Measurements from ENCODE around the gene PAK5.

The PAK5 gene

DNA sequence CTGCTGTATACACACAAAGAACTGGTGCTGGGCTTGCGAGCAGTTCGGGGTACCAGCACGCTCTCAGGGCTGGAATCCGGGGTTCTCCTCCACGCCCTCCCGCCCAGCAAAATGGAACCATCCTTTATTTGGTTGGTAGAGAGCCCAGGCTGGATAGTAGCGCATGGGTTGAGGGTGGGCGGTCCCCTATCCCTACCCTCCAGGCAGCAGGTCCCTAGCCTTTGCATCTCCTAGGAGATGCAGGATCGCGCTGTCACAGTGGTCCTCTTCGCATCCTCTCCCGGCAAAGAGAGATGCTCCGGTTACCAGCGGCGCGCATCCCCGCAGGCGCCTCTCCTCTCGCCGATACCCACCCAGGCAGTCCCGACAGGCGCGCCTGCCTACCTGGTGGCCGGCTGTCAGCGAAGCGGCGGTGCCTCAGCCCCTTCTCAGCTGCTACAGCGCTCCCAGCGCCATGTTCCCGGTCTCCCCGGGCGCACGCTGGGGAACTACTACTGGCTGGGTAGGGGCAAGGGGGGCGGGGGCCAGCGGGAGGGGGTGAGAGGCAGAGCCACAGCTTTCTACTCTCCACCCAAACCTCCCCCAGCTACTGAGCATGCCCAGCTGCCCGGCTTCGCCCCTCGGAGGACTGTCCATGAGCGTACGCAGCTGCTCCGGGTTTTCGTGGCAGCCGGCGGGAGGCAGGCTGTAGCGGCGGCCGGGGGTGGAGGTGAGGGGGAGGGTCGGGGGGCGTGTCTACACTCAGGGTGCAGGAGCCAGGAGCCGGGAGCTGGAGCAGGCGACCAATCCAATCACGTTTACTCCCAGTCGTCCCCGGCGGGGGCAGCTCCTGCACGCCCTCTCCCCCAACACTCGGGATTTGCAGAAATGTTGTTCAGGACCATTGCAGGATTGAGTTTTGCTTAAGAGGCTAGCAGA lies at the start of gene PAK5:
Gene PAK5, minus strand, starts transcription at position 699 of the 918 bp plus-strand sequence. CDS start 194,748 bp downstream, outside the sequence.
- intact Hi-C loops (cut with DNase I) = no loop called here
- peak; percentile 51 to 95 (median 86) for DNase-seq

DNA sequence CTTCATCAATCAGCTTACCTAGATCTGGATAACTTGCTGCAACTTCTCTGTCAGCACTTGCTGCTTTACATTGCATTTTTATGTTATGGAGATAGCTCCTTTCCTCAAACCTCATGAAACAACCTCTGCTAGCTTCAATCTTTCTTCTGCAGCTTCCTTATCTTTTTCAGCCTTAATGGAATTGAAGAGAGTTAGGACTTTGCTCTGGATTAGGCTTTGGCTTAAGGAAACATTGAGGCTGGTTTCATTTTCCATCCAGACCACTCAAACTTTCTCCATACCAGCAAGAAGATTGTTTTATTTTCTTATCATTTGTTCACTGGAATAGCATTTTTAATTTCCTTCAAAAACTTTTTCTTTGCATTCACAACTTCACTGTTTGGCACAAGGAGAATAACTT lies 48.8 kb upstream of the PAK5 start:
- intact Hi-C loops (cut with DNase I) = no loop called here
- DNase-seq = no peak

DNA sequence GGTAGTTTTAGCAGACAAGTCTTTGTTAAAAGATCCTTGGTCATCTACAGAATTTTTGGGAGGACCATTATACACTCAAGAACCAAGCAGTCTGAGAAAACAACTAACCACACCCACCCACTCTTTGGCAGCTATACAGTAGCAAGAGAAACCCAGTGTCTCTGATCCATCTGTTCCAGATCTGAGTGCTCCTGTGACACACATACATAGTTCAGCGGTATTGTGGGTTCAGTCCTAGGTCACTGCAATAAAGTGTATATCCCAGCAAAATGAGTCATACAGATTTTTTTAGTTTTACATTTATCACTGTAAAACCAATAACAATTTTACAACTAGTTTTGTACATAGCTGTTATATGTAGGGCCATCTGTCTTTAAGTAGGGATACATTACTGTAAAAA lies 47.4 kb upstream of the PAK5 start:
- intact Hi-C loops (cut with DNase I) = no loop called here
- DNase-seq = no peak

DNA sequence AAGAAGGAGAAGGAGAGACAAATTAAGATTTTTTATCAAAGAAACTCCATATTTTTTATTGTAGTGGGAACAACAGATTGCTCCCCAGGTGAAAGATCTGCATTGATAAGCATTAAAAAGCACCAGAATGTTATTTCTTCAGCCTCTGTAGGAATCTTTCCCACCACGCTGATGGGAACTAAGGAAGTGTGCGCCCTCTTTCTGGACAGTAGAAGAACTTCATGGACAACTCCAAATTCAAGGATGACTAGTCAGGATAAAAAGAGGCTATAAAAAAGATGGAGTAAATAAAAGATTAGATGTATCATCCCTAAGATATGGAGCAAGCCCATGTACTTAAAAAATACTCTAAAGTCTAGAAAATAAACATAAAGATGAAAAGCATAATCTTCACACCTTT lies 45.8 kb upstream of the PAK5 start:
- intact Hi-C loops (cut with DNase I) = no loop called here
- DNase-seq = no peak

DNA sequence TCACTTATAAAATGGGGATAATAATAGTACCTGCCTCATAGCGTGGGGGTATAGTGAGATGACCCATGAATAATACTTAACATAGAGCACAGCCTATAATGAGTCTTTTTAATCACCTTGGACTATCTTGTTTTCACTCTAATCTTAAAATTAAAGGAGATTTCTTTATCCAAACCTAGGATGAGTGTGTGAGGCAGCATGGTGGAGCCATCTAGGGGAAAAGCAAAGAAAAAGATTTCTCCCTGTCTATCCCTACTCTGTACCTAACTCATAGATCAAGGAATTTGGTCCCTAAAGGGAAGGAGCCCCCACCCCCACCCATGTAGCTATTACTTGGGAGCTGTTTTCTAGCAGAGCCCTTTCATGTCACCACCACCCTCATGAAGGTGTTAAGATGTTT lies 45.2 kb upstream of the PAK5 start:
- intact Hi-C loops (cut with DNase I) = no loop called here
- peak in 10 of 42 donors; percentile 3 to 42 (median 19) for DNase-seq

DNA sequence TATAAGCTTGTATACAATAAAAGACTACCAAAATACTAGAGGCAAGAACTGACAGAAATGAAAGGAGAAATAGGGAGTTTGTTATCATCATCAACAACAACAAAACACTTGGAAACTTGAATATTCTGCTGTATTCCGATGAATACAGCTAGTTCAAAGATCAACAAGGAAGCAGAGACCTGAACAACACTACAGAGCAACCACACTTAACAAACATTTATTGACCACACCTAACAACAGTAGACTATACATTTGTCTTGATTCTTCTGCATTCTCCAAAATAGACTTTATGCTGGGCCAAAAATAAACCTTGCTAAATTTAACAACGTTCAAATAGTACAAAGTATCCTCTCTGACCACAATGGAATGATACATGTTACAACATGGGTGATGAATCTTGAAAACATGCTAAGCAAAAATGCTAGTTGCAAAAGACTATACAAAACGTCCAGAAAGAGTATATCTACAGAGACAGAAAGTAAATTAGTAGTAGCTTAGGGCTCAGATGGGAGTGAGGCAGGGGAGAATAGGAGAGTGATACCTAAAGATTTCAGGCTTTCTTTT lies 39.1 kb upstream of the PAK5 start:
- no peak for DNase-seq
- intact Hi-C loops (cut with DNase I) = no loop called here

DNA sequence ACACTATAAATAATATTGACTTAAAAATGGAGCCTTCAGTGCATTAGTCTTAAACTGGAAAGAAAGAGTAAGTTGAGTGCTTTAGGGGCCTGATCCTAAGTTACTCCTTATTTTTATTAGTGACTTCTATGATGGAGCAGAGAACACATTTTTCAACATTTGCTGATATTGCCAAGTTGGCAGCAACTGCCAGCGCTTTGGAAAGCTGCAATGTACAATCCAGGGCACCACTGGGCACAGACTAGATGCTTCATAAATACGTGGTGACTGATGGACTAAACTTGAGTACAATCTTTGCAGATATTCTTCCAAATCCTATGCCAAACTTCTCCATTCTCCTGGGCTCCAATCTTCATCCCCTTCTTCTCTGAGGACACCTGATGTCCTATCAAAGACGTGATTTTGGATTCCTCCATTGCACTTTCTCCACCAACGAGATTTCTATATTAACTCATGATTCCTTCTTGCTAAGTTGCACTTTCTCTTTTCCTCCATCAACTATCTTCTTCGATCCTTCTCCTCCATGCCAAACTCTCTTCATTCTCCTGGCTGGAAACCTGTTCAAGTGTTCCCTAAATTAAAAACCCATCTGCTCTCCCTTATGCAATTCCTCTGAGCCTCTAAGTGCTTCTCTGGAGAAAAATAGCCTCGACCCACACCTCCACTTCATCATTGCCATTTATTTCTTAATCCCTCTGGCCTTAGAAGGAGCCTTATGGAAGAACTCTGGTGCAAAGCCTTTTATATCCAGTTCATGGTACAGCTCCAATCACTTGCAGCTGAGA lies 28.5 kb upstream of the PAK5 start:
- DNase-seq = no peak
- intact Hi-C loops (cut with DNase I) = no loop called here

DNA sequence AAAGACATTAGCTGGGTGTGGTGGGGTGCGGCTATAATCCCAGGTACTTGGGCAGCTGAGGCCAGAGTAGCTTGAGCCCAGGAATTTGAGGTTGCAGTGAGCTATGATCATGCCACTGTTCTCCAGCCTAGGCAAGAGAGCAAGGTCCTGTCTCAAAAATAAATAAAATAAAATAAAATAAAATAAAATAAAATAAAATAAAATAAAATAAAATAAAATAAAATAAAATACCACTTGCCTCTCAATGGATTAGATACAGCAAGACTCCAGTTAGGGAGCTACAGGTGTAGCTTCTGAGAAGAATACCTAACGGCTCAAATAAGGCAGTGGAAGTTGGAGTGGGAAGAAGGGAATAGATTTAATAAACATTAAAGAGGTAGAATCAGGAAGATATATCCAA lies 13.7 kb upstream of the PAK5 start:
- intact Hi-C loops (cut with DNase I) = no loop called here
- no peak for DNase-seq

DNA sequence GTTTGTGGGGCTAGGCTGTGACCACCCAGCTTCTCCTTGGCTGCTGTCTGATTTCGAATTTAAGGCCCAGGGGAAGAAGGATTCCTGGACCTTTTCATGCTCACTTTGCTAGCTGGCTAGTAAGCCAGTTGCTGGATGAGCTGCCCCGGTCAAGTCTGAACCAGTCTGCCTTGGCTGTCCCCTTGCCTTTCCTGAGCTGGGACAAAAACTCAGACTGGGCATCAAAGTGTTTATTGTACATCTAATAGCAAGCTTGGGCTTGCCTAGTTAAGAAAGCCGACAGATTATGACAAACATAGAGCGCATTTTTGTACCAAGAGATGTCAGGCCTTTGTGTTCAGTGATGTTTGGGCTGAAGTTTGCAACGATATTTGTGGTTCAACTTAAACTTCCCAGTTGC lies 750 bp upstream of the PAK5 start:
- intact Hi-C loops (cut with DNase I) = no loop called here
- DNase-seq = no peak

DNA sequence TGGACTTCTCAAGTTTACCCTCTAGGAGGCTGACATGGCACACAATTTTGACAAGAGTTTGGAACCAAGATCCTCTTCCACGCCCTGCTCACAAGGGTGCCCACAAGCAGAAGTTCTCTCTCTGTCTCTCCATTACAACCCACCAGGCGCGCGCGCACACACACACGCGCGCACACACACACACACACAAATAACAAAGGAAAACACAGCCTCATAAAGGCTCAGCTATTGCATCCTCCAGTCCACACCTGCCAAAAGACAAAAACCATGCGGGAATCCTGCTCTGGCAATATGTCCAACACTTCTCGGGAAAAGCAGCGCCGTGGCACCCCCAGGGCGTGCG lies 870 bp downstream of the PAK5 start:
- peak in 12 of 42 donors; percentile 1 to 50 (median 13) for DNase-seq
- intact Hi-C loops (cut with DNase I) = no loop called here

DNA sequence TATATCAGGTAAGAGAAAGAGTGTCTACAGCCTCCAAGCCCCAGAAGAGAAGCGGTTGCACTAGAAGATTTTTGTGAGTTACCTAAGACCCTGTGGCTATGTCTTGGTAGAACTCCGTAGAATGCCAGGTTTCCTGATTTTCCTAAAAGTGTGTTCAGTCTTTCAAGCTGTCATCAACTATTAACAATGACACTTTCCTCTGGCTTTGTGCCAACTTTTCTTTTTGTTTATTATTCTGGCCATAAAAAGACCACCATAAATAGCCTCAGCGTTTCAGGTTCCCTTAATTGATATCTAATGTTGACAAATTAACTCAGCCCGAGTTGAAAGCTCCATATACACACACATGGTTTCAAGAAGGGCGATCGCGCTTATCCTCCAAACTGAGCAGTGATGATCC lies 1.2 kb downstream of the PAK5 start:
- no peak for DNase-seq
- intact Hi-C loops (cut with DNase I) = no loop called here

DNA sequence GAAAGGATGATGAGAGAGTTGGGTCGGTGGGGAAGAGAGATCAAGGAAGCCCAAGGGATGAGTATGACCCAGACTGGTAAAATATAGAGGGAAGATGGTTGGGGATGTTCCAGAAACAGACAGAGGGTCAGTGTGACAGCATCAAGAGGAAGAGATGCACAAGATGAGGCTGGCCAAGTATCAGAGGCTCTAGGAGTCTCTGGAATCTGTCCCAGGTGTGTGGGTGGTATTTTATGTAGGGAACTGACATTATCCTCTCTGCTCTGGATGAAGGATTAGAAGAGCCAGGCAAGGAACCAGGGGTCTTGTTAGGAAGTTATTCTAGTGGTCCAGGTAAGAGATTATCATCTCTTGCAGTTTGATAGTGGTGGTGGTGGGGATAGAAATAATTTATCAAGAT lies 3.6 kb downstream of the PAK5 start:
- intact Hi-C loops (cut with DNase I) = no loop called here
- no peak for DNase-seq

DNA sequence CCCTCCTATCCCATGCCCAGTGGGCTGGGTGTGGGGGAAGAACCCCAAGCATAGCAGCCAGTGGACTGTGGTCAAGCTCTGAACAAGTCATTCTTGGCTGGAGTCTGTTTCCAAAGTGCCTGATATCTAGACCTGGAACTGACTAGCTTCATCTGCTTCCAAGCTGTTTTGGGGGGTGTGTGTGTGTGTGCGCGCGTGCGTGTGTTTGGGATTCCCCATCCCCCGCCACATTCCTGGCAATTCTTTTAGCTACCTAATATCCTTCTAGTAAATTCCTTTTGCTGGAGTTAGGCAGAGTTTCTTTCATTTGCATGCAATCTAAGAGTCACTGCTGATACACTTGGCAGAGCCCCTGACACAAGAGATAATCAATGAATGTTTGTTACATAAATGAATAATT lies 7.8 kb downstream of the PAK5 start:
- intact Hi-C loops (cut with DNase I) = no loop called here
- no peak for DNase-seq

DNA sequence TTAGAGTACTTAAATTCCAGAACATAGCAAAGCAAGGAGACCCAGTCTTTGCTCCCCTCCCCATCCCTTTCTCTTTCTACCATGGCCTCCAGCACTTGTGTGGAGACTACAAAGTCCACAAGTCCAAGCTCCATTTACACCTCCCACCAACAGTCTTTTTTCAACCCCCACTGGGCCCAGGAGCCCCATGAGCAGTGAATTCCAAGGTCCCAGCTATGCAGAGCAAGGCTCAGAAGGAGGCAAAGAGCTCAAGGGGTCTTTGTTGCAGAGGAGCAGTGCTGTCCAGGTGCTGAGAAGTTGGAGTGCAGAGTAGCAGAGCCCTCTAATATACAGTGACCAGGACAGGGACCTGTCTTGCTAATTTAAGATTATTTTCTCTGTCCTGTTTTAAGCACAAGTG lies 9.0 kb downstream of the PAK5 start:
- intact Hi-C loops (cut with DNase I) = no loop called here
- DNase-seq = no peak

DNA sequence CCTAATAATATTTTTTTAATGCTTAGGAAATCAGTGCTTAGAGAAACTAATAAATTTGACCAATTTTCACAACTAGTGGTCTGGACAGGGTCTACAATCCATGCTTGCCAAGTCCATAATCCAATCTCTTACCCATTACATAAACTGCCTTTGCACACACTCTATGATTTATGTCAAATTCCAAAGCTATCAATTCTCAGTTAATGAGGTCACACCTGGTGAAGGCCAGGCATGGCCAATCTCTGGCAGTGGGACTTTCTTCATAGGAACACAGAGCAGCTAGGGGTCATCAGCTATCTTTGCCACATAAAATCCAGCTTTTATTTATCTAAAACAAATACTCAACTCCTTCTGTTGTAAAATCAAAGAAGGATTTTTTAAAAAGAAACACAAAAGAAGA lies 21.2 kb downstream of the PAK5 start:
- DNase-seq = no peak
- intact Hi-C loops (cut with DNase I) = no loop called here

DNA sequence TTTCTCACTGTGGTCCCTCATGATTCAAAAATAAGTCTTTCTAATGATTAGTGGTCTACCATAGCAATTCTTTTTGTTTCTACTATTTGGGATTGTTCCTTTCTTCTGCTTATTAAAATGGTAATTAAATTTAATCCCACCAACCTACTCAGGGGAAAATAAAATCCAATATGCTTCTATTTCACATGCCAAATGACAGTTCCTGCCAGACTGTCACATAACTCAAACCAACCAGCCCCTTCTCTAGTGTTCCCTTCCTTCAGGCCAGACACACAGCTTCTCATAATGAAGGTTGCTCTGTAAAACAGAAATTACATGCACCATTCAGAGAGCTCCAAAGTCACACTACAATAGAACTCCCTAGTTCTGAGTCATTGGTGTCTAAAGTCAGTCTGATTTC lies 23.2 kb downstream of the PAK5 start:
- intact Hi-C loops (cut with DNase I) = no loop called here
- DNase-seq = no peak

DNA sequence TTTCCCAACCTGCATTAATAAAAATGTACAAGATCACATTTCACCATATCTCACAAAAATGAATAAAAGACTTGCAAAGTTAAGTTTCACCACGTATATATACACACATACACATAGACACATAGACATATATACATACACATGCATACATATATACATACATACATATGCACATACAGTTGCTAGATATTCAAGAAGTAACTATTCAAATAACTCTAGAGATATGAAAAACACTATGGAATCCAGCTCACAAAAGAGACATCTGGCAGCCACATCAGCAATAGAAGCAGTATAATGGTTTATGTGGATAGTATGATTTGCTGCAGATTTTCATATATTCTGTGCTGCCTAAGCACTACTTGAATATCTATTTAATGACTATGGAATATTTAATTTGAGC lies 28.1 kb downstream of the PAK5 start:
- no peak for DNase-seq
- intact Hi-C loops (cut with DNase I) = no loop called here

DNA sequence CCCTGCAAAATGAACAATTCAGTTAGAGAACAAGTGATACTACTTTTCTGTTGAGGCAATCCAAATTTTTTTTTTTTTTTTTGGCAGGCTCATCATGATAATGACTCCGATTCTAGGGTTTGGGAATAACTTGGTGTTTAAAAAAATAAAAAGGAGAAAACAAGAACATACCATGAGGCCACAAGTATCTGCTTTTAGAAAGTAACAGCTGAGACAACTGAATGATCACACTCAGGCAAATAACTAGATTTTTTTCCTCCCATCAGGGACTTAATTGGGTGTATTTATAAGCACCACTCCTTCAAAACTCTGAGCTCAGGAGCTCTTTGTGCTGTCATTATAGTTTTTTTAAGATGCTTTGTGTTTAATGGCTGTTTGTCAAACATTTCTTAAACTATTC lies 29.6 kb downstream of the PAK5 start:
- intact Hi-C loops (cut with DNase I) = no loop called here
- DNase-seq = no peak

DNA sequence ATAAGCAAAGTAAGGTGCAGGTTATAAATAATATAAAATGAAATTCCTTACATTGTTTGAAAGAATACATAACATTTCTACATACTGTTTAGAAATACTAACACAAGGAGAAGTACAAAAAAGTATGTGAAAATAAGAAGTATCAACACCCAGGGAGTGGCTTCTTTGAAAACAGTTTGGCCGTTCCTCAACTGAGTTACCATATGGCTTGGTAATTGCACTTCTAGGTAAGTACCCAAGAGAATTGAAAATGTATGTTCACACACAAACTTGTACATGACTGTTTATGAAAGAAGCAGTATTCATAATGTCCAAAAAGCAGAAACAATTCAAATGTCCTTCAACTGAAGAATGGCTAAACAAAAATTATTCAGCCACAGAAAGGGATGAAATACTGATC lies 30.7 kb downstream of the PAK5 start:
- DNase-seq = no peak
- intact Hi-C loops (cut with DNase I) = no loop called here

DNA sequence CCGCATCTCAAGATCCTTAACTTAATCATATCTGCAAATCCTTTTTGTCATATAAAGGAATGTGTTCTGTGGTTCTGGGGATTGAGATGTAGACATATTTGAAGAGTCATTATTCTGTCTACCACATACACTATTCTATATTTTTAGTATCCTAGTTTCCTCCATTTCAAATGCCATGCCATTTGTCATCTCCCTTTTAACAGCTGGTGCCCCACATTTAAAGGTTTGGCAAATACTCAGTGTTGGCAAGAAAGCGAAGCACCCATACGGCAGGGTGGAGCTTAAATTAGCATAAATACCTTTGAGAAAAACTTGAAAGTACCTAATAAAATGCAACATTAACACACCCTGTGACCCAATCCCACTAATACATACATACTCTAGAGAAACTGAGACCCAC lies 31.7 kb downstream of the PAK5 start:
- DNase-seq = no peak
- intact Hi-C loops (cut with DNase I) = no loop called here

Data from head of caudate nucleus (tissue), 42 donors.